OCI-LY3 (cell line): ENCODE results near the gene TMCC3.

Experiments used
- CTCF ChIP-seq: fragments of 200-600, 300-600 bp; sonication (generic); IDR thresholded peaks from 2 replicates; pipeline ENCODE4 v1.5.1; 2014; ENCODE audit warnings: antibody characterized with exemption, low read length, low read depth
- EZH2phosphoT487 ChIP-seq: fragments of 200-600 bp; shearing (Covaris generic); IDR thresholded peaks from 2 replicates; pipeline ENCODE4 v1.6.1; 2018; ENCODE audit warnings: antibody characterized with exemption, mixed run types, low read depth

- TF ChIP-seq CTCF (no peak), EZH2phosphoT487 (no peak)
These were observed 38.8 kb upstream of the TMCC3 start for GRCh38 chr12:94689002-94689645.
